ENCODE data around the gene KCNJ6.
"Not testable (repeated sequence)": the region's sequence is repeated elsewhere in the genome, so short reads cannot be mapped to it uniquely, and the experiment has no call there.

The KCNJ6 gene

DNA sequence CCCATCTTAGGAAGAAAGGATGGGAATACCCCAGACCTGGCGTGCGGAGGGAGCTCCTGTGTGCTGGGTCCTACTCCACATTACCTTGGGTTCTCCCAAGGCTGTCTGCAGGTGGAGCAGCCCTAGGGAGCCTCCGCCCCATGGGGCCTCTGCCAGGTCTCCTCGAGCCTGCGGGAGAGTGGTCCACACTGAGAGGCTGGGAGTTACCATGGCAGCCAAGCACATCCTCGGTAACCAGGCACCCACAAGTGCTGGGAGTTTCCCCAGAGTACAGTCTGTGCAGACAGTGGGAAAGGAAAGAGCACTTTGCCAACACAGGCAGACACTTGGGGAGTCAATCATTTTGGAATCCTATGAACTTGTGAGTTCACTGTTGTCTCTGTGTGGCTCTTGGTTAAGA lies 300.3 kb downstream of the KCNJ6 start:
- no peak for DNase-seq (ENCODE audit: low read depth in 3 of 3, low spot score in 1 of 3)

DNA sequence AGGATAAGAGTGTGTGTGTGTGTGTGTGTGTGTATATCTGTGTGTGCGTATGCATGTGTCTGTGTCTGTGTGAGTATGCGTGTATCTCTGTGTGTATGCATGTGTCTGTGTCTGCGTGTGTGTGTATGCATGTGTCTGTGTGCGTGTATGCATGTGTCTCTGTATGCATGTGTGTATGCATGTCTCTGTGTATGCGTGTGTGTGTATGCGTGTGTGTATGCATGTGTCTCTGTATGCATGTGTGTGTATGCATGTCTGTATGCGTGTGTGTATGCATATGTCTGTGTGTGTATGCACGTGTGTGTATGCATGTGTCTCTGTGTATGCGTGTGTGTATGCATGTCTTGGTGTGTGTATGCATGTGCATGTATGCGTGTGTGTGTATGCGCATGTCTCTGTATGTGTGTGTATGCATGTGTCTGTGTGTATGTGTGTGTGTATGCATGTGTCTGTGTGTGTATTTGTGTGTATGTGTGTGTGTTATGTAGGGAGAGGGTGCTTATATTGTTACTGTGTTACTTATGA lies 301.8 kb downstream of the KCNJ6 start:
- DNase-seq (ENCODE audit: low read depth in 3 of 3, low spot score in 1 of 3), result no peak

DNA sequence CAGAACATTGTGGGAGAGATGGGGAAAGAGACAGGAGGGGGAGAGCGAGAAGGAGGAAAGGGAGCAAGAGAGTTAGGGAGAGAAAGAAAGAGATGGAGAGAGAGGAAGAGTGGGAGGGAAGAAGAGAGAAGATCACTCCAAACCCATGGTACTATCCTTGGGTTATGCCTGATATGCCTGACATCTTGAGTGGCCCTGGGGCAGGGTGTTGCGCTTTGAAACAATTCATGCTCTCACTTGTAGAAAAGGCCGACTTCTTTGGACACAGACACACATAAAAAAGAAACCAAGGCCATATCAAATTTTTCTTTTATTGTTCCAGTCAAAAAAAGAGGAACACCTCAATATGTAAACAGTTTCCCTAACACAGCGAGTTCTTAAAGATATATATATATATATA lies 309.2 kb downstream of the KCNJ6 start:
- no peak for DNase-seq (ENCODE audit: low read depth in 3 of 3, low spot score in 1 of 3)

DNA sequence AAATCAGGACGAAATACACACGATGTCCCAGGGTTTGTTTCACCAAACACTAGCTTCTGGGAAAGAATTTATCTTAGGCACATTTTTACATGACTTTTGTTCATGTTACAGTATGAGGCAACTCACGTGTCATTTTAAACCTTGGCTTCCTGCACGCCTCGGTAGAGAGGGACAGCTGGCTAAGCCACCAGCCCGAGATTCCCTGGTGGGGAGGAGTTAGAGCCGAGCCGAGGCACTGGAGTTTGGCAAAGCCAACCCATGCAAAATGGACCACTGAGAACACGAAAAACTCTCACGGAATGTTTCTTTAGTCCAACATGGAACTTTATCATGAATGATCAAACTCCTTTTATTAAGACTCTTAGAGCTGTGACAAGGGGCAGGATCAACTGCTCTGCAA lies 309.7 kb downstream of the KCNJ6 start:
- no peak for DNase-seq (ENCODE audit: low read depth in 3 of 3, low spot score in 1 of 3)

DNA sequence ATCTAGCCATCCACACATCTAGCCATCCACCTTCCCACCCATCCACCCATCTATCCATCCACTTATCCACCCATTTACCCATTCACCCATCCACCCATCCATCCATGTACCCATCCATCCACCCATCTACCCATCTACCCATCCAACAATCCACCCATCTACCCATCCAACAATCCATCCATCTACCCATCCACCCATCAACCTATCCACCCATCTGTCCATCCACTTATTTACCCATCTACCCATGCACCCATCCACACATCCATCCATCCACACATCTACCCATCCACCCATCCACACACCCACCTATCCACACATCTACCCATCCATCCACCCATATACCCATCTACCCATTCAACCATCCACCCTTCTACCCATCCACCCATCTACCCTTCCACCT lies 311.3 kb downstream of the KCNJ6 start:
- DNase-seq (ENCODE audit: low read depth in 3 of 3, low spot score in 1 of 3), result no peak

DNA sequence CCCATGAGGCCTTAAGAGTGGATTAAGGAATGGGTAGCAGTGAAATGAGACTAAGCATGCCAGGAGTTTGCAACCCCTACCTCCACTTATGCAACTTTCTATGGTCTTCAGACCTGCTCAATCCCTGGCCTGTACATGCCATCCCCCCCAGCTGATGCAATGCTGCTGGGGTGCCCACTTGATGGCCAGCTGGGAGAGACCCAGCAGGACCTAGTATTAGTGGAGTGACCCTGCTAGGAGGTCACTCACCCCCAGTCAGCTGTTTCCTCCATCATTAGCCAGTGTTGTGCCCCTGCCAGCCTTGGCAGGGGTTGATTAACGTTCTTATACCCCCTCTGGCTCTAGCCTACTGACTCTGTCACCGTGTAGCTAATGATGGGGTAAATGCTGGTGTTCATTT lies 313.1 kb downstream of the KCNJ6 start:
- no peak for DNase-seq (ENCODE audit: low read depth in 3 of 3, low spot score in 1 of 3)

DNA sequence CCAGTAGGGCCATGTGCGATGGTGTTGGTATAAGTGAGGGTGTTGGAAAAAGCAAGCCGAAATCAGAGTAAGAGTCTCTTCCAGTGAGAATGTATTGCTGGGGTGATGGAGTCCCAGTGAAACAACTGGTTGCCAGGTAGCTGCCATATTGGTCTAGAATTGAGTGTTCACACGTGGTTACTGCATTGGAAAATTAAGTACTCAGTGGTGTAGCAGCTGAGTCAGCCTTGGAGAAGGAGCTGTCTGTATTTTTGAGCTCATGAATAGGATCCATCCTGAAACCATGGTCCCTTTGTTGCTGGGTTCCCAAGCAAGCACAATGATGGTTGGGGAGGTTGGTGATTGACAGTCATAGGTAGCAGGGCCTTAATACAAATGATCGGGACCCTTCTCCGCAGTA lies 314.3 kb downstream of the KCNJ6 start:
- DNase-seq (ENCODE audit: low read depth in 3 of 3, low spot score in 1 of 3), result no peak

DNA sequence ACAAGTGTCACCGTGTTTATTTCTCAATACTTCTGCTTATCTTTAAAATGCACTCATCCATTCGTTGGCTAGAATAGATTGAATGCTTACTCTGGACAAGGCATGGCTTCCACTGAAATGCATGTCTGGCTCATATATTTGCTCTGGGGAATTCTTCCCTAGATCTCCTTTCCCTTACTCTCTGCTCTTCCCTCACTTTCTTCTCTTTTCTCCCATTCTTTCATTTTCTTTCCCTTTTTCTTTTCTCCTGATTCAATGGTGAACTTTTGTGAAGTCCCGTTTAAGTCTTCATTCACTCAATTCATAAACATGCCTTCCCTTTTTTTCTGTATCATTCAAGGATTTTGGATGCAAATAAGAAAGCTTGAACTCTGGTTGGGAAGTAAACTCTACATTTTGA lies 315.2 kb downstream of the KCNJ6 start:
- DNase-seq (ENCODE audit: low read depth in 3 of 3, low spot score in 1 of 3), result no peak

DNA sequence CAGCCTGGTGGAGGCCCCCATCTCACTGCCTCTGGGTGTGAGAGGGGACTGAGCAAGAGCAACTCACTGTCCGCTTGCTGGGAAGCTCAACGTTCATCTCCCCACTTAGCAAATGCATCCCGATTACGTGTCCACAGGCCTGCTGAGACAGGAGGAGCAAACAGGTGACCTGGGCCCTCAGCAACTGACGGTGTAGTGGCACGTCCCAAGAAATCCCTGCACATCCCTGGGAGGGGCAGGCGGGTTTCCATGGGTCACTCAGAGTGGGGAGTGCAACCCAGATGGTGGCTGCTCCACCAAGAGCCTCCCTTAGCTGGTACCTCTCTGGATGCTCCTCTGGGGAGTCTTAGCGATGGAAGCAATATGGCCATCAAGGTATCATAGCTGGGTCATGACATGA lies 320.3 kb downstream of the KCNJ6 start:
- DNase-seq (ENCODE audit: low read depth in 3 of 3, low spot score in 1 of 3), result no peak

DNA sequence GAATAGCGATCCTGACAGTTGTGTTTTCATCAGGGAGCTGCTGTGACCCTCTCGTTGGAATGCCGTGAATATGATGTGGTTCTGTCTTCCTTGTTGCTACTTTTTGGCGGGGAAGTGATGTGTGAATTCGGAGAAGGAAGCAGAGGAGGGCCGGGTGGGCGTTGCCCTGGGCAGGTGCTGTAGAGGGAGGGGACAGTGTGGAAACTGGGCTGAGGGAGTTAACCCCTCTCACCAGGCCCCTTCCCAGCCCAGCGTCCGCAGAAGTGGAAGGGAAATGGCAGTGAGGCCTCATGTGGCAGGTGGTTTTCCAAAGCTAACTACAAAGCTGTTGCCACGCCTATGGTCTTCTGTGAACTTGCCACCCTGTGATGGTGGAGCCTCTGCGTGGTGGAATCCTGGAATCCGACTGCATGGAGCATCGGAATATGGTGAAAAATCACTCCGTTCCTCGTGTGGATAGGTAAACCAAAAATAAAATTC lies 321.7 kb downstream of the KCNJ6 start:
- DNase-seq (ENCODE audit: low read depth in 3 of 3, low spot score in 1 of 3), result no peak

DNA sequence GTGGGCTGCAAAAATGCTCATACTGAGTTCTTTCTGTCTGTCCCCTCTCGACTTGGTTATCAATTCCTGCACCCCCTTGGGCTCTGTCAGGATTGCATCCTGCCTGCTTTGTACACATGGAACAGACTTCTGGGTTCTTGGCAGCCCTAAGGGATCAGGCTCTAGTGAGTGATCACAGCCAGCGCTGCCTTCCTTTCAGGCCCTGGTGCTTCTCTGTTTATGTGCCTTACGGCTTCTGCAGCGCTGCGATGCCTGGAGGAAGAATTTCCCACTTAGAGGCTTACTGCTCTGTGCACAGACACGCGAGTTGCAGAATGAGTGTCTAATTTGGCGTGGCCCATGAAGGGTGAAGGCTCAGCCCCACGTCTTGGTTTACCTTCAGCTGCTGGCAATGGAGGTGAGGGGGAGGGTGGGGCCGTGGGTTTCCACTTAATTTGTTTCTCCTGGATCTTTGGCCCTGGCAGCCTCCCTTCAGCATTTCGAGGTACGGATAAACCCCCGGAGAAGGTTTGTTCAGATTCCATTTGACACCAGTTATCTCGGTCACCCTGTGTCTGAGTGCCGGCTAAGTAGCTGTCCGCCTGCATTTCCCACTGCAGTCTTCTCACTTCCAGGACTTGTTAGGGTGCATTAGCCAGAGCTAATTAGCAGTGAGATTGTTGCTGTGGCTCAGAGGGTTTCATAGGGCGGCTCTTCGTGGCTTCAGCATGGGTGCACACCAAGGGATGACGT lies 322.4 kb downstream of the KCNJ6 start:
- DNase-seq (ENCODE audit: low read depth in 3 of 3, low spot score in 1 of 3), result no peak

DNA sequence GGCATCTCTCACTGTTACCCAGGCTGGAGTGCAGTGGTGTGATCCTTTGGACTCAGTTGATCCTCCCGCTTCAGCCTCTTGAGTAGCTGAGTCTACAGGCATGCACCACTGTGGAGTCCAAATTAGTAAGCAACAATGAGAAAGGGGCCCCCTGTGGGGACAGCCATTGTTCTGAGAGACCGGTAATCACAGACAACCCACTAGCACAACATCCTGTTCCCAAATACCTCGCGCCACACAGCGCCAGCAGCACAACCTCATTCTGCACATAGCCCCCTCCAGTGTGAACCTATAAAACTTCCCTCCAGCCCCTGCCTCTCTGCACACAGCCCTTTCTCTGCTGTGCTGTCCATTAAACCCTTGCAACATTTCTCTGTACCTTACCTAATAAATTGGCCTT lies 323.2 kb downstream of the KCNJ6 start:
- no peak for DNase-seq (ENCODE audit: low read depth in 3 of 3, low spot score in 1 of 3)

DNA sequence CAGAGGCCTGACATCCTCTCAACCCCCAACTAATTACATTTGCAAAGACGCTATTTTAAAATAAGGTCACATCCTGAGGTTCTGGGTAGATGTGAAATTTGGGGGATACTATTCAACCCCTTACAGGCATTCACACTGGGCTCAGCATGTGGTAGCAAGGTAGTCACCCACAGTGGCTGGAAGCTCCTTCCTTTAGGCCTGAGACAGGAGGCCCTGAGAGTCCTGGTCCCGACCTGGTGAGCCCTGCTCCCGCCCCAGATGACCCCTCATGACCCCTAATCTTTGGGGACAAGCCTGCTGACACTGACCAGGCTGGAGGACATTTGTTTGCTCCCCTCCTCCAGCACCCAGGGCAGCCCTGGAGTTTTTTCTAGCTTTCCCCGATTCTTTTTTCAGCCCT lies 323.8 kb downstream of the KCNJ6 start:
- DNase-seq (ENCODE audit: low read depth in 3 of 3, low spot score in 1 of 3), result no peak

DNA sequence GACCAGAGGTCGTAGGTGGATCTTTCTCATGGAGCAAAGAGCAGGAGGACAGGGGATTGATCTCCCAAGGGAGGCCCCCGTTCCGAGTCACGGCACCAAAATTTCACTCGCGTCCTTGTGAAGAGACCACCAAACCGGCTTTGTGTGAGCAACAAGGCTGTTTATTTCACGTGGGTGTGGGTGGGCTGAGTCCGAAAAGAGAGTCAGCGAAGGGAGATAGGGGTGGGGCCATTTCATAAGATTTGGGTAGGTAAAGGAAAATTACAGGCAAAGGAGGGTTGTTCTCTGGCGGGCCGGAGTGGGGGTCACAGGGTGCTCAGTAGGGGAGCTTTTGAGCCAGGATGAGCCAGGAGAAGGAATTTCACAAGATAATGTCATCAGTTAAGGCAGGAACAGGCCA lies 324.3 kb downstream of the KCNJ6 start:
- not testable (repeated sequence) for DNase-seq (ENCODE audit: low read depth in 3 of 3, low spot score in 1 of 3)

DNA sequence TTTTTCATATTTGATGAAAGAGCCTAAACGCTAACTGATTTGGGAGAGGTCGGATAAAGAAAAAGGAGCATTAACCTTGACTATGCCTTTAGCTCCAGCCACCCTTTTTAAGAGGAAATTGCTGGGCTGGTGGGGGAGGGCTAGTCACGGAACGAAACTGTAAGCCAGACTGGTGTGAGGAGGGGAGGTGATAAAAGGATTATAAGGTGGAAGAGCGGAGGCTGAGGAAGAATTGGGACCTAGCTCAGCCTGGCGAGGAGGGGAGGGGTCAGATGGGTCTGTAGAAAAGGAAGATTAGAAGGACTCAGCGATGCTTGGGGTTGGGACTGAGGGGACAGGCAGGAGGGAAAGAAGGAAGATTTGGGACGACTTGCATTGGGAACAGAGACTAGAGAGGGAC lies 325.4 kb downstream of the KCNJ6 start:
- DNase-seq (ENCODE audit: low read depth in 3 of 3, low spot score in 1 of 3), result not testable (repeated sequence)

DNA sequence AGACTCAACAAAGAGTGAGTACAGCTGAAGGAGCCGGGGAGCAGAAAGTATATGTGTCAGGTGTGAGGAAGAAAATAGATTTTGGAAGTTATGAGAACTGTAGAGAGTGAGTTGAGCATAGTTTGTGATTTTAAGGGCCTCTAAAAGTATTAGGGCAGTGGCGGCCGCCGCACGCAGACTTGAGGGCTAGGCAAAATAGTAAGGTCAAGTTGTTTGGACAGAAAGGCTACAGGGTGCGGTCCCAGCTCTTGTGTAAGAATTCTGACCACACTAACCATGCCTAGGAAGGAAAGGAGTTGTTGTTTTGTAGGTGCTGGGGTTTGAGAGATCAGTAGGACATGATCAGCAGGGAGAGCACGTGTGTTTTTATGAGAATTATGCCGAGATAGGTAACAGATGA lies 327.6 kb downstream of the KCNJ6 start:
- not testable (repeated sequence) for DNase-seq (ENCODE audit: low read depth in 3 of 3, low spot score in 1 of 3)

DNA sequence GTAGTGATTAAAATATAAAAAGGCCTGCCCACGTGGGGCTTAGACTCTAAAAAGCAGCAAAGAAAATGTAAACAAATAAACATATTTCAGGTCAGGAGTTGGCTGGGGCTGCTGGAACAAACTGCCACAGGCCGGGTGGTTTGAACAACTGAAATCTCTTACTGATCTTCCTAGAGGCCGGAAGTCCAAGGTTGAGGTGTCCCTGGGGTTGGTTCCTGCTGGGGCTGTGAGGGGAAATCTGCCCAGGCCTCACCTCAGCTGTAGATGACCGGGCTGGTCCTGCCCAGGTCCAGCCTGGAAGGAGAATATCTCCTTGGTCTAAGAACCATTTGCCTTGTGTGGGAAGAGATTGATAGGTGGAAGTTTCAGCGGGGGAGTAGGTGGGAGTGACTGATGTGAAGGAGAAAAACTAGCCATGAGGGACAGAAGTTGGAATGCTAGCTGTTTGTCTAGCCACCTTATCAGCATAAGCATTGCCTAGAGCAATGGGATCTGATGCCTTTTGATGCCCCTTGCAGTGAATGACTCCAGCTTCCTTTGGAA lies 328.6 kb downstream of the KCNJ6 start:
- DNase-seq (ENCODE audit: low read depth in 3 of 3, low spot score in 1 of 3), result no peak

DNA sequence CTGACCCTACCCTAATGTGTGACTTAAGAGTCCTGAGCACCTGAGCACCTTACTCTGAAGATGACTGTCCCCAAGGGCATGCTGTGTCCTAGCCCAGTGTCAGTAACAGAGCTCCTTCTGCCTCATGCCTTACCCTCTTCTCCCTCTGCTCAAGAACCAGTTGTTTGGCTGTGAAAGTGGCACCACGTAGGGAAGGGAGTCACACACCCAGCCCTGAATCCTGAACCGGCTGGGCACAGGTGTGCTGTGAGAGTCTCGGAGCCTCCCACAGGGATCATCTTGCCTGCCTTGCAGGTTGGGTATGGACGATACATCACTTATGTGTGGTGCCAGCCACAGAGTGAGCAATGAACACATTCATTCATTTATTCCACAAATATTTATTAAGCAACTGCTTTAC lies 329.1 kb downstream of the KCNJ6 start:
- DNase-seq (ENCODE audit: low read depth in 3 of 3, low spot score in 1 of 3), result no peak

DNA sequence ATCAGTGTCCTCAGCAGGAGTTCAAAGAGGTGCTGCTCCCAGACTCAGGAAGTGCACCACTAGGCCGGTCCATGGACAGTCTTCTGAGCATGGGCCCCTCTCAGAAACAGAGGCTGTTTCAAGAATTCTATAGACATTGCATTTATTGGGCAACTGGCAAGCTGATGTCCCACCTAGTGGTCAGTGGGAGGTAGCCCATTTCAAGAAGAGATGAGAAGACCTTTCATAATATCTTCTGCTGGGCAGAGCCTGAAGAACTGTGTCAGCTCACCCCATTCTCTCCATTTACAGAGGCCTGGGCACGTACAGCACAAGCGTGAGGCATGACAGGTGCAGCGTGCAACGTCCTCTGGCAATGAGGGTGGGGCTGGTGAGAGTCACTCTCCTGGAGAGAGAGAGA lies 333.7 kb downstream of the KCNJ6 start:
- no peak for DNase-seq (ENCODE audit: low read depth in 3 of 3, low spot score in 1 of 3)

DNA sequence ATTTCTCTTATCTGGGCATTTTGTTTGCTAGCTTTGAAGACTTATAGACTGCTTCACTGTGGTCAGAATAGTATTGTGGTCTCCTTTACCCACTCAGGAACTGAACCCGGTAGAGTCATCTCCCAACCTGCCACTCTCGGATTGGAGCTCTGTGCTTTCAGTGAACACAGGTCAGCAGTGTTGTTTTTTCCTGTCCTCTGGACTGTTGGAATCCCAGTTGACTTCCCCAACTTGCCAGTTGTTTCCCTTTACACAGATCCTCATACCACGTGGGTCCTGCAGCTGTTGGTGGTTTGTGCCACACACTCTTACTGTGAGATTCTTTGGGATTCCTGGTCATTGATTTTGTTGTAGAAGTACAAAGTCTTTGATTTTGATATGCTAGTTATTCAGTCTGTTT lies 335.6 kb downstream of the KCNJ6 start:
- DNase-seq (ENCODE audit: low read depth in 3 of 3, low spot score in 1 of 3), result no peak

DNA sequence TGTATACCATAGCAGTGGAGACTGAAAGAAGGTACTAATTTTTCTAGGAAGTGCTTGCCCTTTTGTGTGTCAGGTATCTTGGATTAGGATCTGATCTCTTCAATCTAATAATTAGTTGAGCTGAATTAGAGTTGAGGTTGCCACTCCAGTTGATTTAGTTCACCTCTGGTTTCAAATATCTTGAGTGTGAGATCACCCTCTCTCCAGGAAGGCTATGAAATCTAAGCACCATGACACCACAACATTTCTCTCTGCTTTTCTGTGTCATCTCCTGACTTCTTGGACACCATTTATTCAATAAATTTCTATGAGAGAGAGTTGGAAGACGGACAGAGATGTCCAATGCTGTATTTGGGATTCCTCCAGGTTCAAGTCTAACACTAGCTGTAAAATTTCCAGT lies 336.9 kb downstream of the KCNJ6 start:
- no peak for DNase-seq (ENCODE audit: low read depth in 3 of 3, low spot score in 1 of 3)

DNA sequence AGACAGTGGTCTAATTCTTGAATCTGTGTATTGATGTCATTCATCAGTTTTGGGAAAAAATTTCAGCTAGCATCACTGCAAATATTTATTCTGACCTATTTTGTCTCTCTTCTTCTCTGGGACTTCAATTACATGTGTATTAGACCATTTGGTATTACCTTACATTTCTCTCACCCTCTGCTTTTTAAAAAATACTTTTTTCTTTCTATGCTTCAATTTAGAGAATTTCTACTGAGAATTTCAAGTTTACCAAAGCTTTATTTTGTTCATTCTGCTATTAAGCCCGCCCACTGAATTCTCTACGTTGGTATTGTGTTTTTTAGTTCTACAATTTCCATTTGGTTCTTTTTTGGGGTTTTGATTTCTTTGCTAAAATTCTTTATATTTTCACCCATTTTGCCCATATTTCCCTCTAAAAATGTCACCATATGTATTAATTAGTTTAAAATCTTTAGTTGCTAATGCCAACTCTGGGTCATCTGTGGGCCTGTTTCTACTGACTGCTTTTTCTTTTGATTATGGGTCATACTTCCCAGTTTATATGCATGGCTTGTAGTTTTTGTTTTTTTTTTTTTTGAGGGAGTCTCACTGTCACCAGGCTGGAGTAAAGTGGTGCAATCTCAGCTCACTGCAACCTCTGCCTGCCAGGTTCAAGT lies 337.7 kb downstream of the KCNJ6 start:
- no peak for DNase-seq (ENCODE audit: low read depth in 3 of 3, low spot score in 1 of 3)

Data from stimulated activated CD4-positive, alpha-beta T cell treated with anti-CD3 and anti-CD28 coated beads, TNF-alpha, amount 100 ng/mL, for 1 hour (primary cell).